Stimulated activated CD4-positive, alpha-beta T cell treated with anti-CD3 and anti-CD28 coated beads, Interleukin-4, amount 100 ng/mL, for 1 hour (primary cell): Measurements from ENCODE around the gene TRPM7.
"Not testable (repeated sequence)": the region's sequence is repeated elsewhere in the genome, so short reads cannot be mapped to it uniquely, and the experiment has no call there.

Source experiments
- DNase-seq: peaks from one replicate; pipeline ENCODE4 v3.0.0-alpha.2; 2020

Gene TRPM7

GRCh38 chr15:50669611-50670010, 17.0 kb downstream of the TRPM7 start:
- no peak for DNase-seq

- no peak for DNase-seq
Measured at GRCh38 chr15:50665938-50666337, 20.7 kb downstream of the TRPM7 start.

- no peak for DNase-seq
Measured at GRCh38 chr15:50655555-50655954, 31.0 kb downstream of the TRPM7 start.

- DNase-seq = no peak
Measured at GRCh38 chr15:50653156-50653743, 33.3 kb downstream of the TRPM7 start.

- DNase-seq = no peak
Measured at GRCh38 chr15:50652671-50653070, 33.9 kb downstream of the TRPM7 start.

GRCh38 chr15:50641318-50641717, 45.3 kb downstream of the TRPM7 start:
- DNase-seq = no peak

GRCh38 chr15:50636146-50636545, 50.5 kb downstream of the TRPM7 start:
- DNase-seq = no peak

GRCh38 chr15:50633653-50634052, 52.9 kb downstream of the TRPM7 start:
- no peak for DNase-seq

GRCh38 chr15:50628421-50628820, 58.2 kb downstream of the TRPM7 start:
- DNase-seq = no peak

GRCh38 chr15:50627351-50628055, 59.1 kb downstream of the TRPM7 start:
- no peak for DNase-seq

- DNase-seq = no peak
Measured at GRCh38 chr15:50624616-50625168, 61.9 kb downstream of the TRPM7 start.

GRCh38 chr15:50622361-50622943, 64.1 kb downstream of the TRPM7 start:
- DNase-seq = not testable (repeated sequence)

- not testable (repeated sequence) for DNase-seq
Measured at GRCh38 chr15:50616960-50617359, 69.6 kb downstream of the TRPM7 start.

GRCh38 chr15:50616554-50616953, 70.0 kb downstream of the TRPM7 start:
- DNase-seq = not testable (repeated sequence)

GRCh38 chr15:50613600-50613999, 73.0 kb downstream of the TRPM7 start:
- no peak for DNase-seq

GRCh38 chr15:50607129-50607528, 79.5 kb downstream of the TRPM7 start:
- no peak for DNase-seq

GRCh38 chr15:50605462-50605861, 81.1 kb downstream of the TRPM7 start:
- no peak for DNase-seq

GRCh38 chr15:50602028-50602427, 84.6 kb downstream of the TRPM7 start:
- DNase-seq = not testable (repeated sequence)

- DNase-seq = no peak
Measured at GRCh38 chr15:50594311-50594710, 92.3 kb downstream of the TRPM7 start.

GRCh38 chr15:50593761-50594160, 92.8 kb downstream of the TRPM7 start:
- DNase-seq = no peak

- DNase-seq = no peak
Measured at GRCh38 chr15:50590288-50590687, 96.3 kb downstream of the TRPM7 start.

GRCh38 chr15:50577492-50577891, 109.1 kb downstream of the TRPM7 start:
- DNase-seq = no peak

- no peak for DNase-seq
Measured at GRCh38 chr15:50576166-50576565, 110.4 kb downstream of the TRPM7 start.

- not testable (repeated sequence) for DNase-seq
Measured at GRCh38 chr15:50573842-50574241, 112.8 kb downstream of the TRPM7 start.
